ENCODE data around the gene ITPKC.

DNA sequence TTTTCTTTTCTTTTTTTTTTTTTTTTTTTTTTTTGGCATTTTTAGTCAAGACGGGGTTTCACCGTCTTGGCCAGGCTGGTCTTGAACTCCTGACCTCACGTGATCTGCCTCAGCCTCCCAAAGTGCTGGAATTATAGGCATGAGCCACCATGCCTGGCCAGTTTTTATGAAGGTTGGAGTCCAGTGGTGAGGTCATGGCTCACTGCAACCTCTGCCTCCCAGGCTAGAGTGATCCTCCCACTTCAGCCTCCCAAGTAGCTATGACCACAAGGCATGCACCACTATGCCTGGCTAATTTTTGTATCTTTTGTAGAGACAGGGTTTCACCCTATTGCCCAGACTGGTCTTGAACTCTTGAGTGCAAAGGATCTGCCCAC is 38.3 kb downstream of the ITPKC start:
- TF ChIP-seq, protein P1, sequence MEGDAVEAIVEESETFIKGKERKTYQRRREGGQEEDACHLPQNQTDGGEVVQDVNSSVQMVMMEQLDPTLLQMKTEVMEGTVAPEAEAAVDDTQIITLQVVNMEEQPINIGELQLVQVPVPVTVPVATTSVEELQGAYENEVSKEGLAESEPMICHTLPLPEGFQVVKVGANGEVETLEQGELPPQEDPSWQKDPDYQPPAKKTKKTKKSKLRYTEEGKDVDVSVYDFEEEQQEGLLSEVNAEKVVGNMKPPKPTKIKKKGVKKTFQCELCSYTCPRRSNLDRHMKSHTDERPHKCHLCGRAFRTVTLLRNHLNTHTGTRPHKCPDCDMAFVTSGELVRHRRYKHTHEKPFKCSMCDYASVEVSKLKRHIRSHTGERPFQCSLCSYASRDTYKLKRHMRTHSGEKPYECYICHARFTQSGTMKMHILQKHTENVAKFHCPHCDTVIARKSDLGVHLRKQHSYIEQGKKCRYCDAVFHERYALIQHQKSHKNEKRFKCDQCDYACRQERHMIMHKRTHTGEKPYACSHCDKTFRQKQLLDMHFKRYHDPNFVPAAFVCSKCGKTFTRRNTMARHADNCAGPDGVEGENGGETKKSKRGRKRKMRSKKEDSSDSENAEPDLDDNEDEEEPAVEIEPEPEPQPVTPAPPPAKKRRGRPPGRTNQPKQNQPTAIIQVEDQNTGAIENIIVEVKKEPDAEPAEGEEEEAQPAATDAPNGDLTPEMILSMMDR (IDR thresholded peaks at IDR 0.05; ENCODE audit: low read depth, low read length): no peak
- TF ChIP-seq, protein P2, sequence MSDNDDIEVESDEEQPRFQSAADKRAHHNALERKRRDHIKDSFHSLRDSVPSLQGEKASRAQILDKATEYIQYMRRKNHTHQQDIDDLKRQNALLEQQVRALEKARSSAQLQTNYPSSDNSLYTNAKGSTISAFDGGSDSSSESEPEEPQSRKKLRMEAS (IDR thresholded peaks at IDR 0.05; ENCODE audit: low read depth, low read length): no peak
- no peak for TF ChIP-seq POLR2A (IDR thresholded peaks at IDR 0.05; ENCODE audit: extremely low read depth, insufficient read length)
